ENCODE results near the gene PRKD3.

The PRKD3 gene

DNA sequence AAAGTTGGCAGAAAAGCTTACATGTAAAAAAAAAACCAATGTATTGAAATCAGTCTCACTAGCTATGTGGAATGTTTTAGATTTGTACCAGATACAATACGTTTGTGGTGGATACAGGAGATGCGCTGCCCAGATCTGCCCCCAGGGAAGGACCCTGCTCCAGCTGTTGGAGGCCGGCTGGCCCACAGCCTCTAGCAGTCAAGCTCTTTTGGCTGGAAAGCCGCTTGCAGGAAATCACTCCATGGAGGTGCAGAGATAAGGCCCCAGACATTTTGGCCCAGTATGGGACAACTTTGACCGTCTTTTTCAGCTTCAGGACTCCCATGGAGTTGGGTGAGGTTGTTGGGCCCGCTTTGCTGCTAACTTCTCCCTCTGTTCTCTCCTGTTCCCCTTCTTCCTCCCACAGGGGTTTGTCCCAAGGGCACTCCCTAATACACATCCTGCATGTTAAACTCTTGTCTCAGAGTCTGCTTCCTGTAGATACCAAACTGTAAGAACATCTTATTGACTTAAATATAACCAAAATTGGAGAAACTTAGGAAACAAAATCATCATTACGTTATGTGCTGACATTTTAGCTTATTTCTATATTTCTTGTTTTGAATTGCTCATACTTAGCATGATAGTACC, 18.1 kb upstream of the PRKD3 start:
- DNase-seq = no peak

DNA sequence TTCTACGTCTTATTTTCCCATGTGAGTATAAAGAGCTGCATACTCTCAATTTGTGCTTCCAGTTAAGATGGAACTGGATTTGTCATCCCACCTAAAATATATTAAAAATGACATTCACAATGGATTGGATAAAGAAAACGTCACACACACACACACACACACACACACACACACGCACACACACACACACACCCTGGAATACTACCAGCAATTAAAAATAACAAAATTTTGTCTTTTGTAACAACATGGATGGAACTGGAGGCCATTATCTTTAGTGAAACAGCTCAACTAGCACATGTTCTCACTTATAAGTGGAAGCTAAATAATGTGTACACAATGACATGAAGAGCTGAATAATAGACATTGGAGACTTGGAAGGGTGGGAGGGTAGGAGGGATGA, 16.0 kb upstream of the PRKD3 start:
- no peak for DNase-seq

GRCh38 chr2:37338933-37339332, 14.3 kb upstream of the PRKD3 start:
- no peak for DNase-seq

DNA sequence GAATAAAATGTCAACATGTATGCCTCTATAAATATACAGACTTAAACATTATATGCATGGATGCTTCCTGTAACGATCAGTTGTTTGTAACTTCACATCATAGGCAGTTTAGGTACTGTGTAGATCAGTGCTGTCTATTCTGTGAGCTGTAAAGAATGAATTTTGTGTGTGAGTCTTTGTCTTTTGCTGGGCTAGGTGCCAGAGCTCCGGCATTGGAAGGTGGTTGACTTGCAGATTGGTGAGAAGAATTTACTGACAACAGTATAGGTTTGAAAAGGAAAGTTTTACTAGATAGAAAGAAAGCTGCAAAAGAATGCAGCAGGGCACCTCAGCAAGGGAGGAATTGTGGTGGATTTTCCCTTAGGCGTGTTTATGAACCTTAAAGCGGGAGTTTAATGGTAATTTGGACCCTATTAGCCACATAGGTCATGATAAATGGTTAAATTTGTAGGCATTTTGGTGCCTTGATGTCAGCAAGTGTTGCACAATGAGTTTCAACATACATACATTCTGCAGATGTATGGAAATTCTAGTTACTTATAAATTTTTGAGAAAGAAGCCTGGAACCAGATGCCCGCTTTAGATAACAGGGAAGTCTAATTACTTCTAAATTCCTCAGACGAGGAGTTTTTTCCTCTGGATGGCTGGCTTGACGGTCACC, 13.1 kb upstream of the PRKD3 start:
- no peak for DNase-seq

GRCh38 chr2:37335604-37336003, 11.0 kb upstream of the PRKD3 start:
- no peak for DNase-seq

DNA sequence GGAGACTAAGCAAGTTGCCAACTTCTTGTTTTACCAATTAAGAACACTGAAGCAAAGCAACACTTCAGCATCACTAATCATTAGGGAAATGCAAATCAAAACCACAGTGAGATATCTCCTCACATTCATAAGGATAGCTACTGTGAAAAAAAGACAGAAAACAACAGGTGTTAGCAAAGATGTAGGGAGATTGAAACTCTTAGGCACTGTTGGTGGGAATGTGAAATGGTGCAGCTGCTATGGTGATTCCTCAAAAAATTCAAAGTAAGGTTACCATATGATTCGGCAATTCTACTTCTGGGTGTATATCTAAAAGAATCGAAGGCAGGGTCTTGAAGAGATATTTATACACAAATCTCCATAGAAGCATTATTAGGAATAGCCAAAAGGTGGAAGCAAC, 8.6 kb upstream of the PRKD3 start:
- no peak for DNase-seq

DNA sequence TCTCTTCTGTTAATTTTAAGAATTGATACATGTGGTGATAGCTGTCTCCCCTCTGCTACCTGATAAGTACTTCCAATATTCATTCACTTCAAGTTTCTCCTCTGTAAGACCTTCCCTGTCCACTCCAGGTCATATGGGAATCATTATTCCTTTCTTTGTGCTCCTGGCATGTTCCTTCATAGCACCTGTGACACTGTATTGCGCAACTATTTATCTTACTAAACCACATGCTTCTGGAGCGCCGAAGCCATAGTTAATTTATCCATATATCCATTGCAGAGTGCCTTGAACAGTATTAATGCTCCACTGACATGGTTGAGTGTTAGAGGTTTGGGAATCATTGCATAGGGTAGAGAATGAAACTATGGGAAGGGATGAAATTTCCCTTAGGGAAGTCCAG, 7.9 kb upstream of the PRKD3 start:
- no peak for DNase-seq

DNA sequence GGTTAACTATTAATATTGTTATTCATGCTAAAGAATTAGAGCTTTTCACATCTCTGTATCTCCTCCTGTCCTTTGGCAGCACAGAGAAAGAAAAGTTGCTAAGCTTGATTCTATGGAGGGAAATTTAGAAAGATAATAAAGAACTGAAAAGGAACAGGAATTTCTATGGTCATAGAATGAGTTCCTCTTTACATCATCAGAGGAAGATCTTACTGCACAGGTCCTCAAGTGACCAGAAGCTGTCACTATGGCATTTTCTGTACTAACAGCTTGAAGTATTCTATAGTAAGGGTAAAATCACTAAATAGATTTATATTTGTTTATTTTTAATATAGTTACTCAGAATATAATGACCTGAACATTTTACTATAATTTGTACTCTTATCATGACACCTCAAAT, 6.0 kb upstream of the PRKD3 start:
- no peak for DNase-seq

- no peak for DNase-seq
Measured at GRCh38 chr2:37326866-37327634, 2.4 kb upstream of the PRKD3 start.

- no peak for DNase-seq
Measured at GRCh38 chr2:37326285-37326684, 1.7 kb upstream of the PRKD3 start.

- DNase-seq = no peak
Measured at GRCh38 chr2:37325625-37326071, 1.0 kb upstream of the PRKD3 start.

DNA sequence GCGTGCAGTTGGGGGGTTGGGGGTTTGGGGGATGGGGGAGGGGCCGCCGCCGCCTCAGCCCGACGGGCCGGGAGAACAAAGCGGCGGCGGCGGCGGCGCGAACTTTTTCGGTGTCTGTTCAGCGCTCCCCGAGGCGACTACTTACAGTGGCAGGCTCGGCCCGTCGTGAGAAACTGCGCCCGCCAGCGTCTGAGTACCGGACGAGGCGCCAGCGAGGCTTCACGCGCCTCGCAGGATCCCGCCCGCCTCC, 172 bp downstream of the PRKD3 start:
- DNase-seq = no peak

- peak in 1 of 2 experiments; percentile 45 for DNase-seq
Measured at GRCh38 chr2:37323781-37324535, 675 bp downstream of the PRKD3 start.

- DNase-seq = no peak
Measured at GRCh38 chr2:37323176-37323780, 1.4 kb downstream of the PRKD3 start.

DNA sequence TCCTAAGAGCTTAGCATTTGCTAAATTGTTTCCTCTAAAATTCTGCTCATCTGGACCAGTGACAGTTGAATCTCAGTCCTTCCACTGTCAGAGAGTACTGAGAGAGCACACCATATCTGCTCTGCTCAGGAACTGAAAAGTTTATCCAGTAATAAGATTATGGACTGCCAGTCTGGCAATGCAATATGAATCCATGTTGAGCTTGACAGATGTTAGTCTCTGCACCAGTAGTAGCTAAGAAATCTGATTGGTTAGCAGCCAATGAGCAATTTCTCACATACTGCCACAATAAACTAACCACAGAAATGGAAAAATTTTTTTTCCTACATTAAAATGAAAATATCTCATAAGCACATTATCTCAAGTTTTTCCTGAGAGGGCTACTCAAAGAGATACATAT, 2.3 kb downstream of the PRKD3 start:
- DNase-seq = peak in 1 of 2 experiments; percentile 31

- no peak for DNase-seq
Measured at GRCh38 chr2:37321029-37321682, 3.5 kb downstream of the PRKD3 start.

- no peak for DNase-seq
Measured at GRCh38 chr2:37319754-37320609, 4.7 kb downstream of the PRKD3 start.

DNA sequence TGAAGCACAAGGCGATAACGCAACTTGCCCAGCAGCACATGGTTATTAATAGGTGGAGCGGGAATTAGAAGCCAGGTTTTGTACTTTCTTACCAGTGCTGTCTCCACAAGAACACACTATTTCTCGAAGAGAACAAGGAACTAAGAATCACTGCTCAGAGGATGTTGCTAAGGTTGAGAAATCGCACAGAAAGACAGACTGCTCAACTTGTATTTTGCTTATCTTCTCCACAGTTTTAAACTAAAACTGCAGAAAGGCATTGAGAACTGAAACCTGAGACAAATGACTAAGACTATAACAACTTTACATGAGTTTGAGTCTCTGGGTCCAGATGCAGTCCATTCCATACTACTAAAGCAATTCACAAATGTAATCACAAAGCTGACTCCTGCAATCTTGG, 6.2 kb downstream of the PRKD3 start:
- DNase-seq = no peak

DNA sequence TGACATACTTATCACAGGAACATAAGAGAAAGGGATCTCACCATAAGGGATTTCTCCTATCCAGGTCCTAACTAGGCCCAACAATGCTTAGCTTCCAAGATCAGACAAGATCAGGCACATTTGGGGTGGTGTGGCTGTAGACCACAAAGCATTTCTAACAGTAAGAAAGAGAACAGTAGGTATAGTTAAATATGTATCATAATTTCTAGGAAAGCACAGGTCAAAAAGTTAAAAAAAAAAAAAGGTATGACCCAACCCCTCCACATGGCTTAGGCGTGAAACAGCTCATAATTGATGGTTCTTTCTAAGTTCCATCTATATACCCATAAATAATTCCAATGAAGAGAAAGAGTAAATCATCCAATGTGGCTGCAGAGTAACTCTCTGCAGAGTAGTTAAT, 6.9 kb downstream of the PRKD3 start:
- DNase-seq = no peak

DNA sequence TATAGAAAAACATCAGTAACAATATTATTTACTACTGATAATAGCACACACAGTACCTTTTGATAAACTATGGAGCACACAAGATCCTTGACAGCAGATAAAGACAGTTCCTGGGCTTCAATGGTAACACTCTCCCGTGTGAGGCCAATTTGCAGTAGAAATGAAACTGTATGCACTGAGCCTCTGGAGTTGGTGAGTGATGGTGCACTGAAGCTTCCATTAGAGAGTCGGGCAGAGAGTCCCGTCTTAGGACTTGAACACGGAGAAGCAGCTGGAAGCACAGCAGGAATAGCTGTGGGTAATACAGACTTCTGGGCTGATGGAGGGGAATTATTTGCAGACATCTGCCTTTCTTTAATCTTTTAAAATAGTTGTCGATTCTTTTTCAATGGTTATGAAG, 8.5 kb downstream of the PRKD3 start:
- DNase-seq = no peak

DNA sequence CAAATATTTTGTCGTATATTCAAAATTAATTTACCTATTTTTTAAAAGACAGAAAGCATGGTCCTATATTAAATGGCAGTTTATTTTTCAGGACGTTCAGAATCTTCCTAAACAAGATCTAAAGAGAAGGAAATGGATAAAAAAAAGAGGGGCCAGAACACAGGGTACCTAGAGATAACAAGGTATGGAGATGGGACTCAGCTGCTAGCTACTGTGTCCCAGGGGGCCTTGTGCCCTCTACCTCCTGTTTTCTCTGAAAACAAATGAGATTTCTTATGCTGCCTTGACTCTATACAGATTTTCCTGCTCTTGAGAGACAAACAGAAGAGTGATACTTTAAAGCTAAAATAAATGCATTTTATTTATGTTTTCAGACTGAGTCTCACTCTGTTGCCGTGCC, 9.3 kb downstream of the PRKD3 start:
- DNase-seq = no peak

DNA sequence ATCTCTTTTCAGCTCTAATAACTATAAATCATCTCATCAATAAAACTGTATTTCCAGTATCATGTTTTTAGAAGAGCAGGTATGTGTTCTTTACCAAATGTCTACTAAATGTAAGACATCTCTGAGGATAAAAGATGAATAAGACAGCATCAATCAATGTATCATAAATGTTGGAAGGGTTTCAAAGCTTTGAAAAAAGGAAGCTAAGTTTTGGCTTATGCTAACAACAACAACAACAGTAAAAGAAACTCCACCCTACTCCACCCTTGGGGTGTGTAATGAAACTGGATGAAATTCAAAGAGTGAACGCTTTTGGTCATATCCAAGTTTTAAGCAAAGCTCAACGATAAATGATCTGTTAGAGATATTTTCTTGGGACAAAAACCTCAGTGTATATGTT, 17.1 kb downstream of the PRKD3 start:
- no peak for DNase-seq
